Mesothelial cell of epicardium (in vitro differentiated cells): ENCODE results near the gene TADA3. TPM values are rescaled to one million over a fixed set of nuclear protein-coding genes. Genes with fewer than 3 reads are reported as not detected.

Experiments used
- DNase-seq, 2 experiments: peaks; one replicate each; pipeline ENCODE4 v3.0.0; 2021; ENCODE audit warnings: low spot score in 2 of 2; ENCODE audit not compliant: unreplicated experiment in 2 of 2
- H3K27ac Mint-ChIP-seq: 2 replicates; pipeline ENCODE4 v1.8.0; 2021; ENCODE audit warnings: mixed read lengths
- H3K27me3 Mint-ChIP-seq: 2 replicates; pipeline ENCODE4 v1.8.0; 2021; ENCODE audit warnings: low read depth, mixed read lengths
- H3K36me3 Mint-ChIP-seq: 2 replicates; pipeline ENCODE4 v1.8.0; 2021; ENCODE audit warnings: mixed read lengths
- H3K4me1 Mint-ChIP-seq: 2 replicates; pipeline ENCODE4 v1.8.0; 2021; ENCODE audit warnings: mixed read lengths
- H3K4me3 Mint-ChIP-seq: 2 replicates; pipeline ENCODE4 v1.8.0; 2021; ENCODE audit warnings: mild to moderate bottlenecking, moderate library complexity, mixed read lengths
- H3K9me3 Mint-ChIP-seq: 2 replicates; pipeline ENCODE4 v1.8.0; 2021; ENCODE audit warnings: mixed read lengths
- CTCF ChIP-seq: fragments of 200-600 bp; sonication (generic); IDR thresholded peaks from one replicate; pipeline ENCODE4 v1.5.0; 2021; ENCODE audit warnings: antibody characterized with exemption; ENCODE audit not compliant: unreplicated experiment
- total RNA-seq: library from RNA; stranded (reverse); gene quantifications from 3 replicates; pipeline ENCODE4 v1.2.1, GENCODE V29; 2021

TADA3 gene
- total RNA-seq, 1 donor from 2014 or later: 67.2 TPM

GRCh38 chr3:9765865-9766264, 26.4 kb downstream of the TADA3 start:
- TF ChIP-seq CTCF: no peak
- H3K27ac Mint-ChIP-seq: no peak overlapping the region
- H3K9me3 Mint-ChIP-seq: no peaks in the 10 kb centered on the region
- peaks cover 8% of the 10 kb centered on the region for H3K36me3 Mint-ChIP-seq
- H3K4me1 Mint-ChIP-seq: peaks cover 16% of the 10 kb centered on the region
- DNase-seq: no peak
- H3K4me3 Mint-ChIP-seq: no peak overlapping the region
- H3K27me3 Mint-ChIP-seq: no peaks in the 10 kb centered on the region

- DNase-seq: no peak
- peaks cover 29% of the 10 kb centered on the region for H3K36me3 Mint-ChIP-seq
- H3K9me3 Mint-ChIP-seq: no peaks in the 10 kb centered on the region
- no peak overlapping the region for H3K4me3 Mint-ChIP-seq
- H3K27ac Mint-ChIP-seq: no peak overlapping the region
- no peaks in the 10 kb centered on the region for H3K27me3 Mint-ChIP-seq
- H3K4me1 Mint-ChIP-seq: no peaks in the 10 kb centered on the region
- no peak for TF ChIP-seq CTCF
These were observed 29.4 kb downstream of the TADA3 start for GRCh38 chr3:9762871-9763270.

GRCh38 chr3:9761919-9762318, 30.4 kb downstream of the TADA3 start:
- no peak overlapping the region for H3K4me3 Mint-ChIP-seq
- H3K27ac Mint-ChIP-seq: no peak overlapping the region
- H3K36me3 Mint-ChIP-seq: peaks cover 29% of the 10 kb centered on the region
- no peak for DNase-seq
- H3K9me3 Mint-ChIP-seq: no peaks in the 10 kb centered on the region
- no peak for TF ChIP-seq CTCF
- no peaks in the 10 kb centered on the region for H3K27me3 Mint-ChIP-seq
- no peaks in the 10 kb centered on the region for H3K4me1 Mint-ChIP-seq

- no peaks in the 10 kb centered on the region for H3K27me3 Mint-ChIP-seq
- DNase-seq: no peak
- no peaks in the 10 kb centered on the region for H3K9me3 Mint-ChIP-seq
- TF ChIP-seq CTCF: no peak
- H3K27ac Mint-ChIP-seq: no peak overlapping the region
- no peaks in the 10 kb centered on the region for H3K4me1 Mint-ChIP-seq
- peaks cover 35% of the 10 kb centered on the region for H3K36me3 Mint-ChIP-seq
- no peak overlapping the region for H3K4me3 Mint-ChIP-seq
These were observed 31.3 kb downstream of the TADA3 start for GRCh38 chr3:9760779-9761505.

GRCh38 chr3:9757427-9757826, 34.8 kb downstream of the TADA3 start:
- H3K27me3 Mint-ChIP-seq: no peaks in the 10 kb centered on the region
- no peak overlapping the region for H3K4me3 Mint-ChIP-seq
- peaks cover 38% of the 10 kb centered on the region for H3K36me3 Mint-ChIP-seq
- H3K9me3 Mint-ChIP-seq: no peaks in the 10 kb centered on the region
- no peak overlapping the region for H3K27ac Mint-ChIP-seq
- DNase-seq: no peak
- no peaks in the 10 kb centered on the region for H3K4me1 Mint-ChIP-seq
- TF ChIP-seq CTCF: no peak
